NB4 (cell line): ENCODE data around the gene RBM6.

ENCODE experiments used
- DNase-seq: peaks from one replicate; pipeline ENCODE4 v3.0.0; 2010; ENCODE audit warnings: low read depth
- H3K4me3 ChIP-seq: one replicate; pipeline ENCODE4 v1.5.1; 2011; ENCODE audit warnings: mild to moderate bottlenecking, low read depth, low read length, moderate library complexity
- MYC ChIP-seq: IDR thresholded peaks from 2 replicates; pipeline ENCODE4 v1.6.1; 2011; ENCODE audit warnings: low read depth, low read length
- POLR2A ChIP-seq: IDR thresholded peaks from 2 replicates; pipeline ENCODE4 v1.6.1; 2011; ENCODE audit warnings: mild to moderate bottlenecking; ENCODE audit not compliant: insufficient read length; ENCODE audit errors: extremely low read depth
- TF ChIP-seq, protein P1 (sequence below): IDR thresholded peaks from 2 replicates; pipeline ENCODE4 v1.6.1; 2011; ENCODE audit warnings: low read depth, low read length
- TF ChIP-seq, protein P2 (sequence below): IDR thresholded peaks from one replicate; pipeline ENCODE4 v1.5.1; 2012; ENCODE audit warnings: low read depth, low read length

The RBM6 gene

DNA sequence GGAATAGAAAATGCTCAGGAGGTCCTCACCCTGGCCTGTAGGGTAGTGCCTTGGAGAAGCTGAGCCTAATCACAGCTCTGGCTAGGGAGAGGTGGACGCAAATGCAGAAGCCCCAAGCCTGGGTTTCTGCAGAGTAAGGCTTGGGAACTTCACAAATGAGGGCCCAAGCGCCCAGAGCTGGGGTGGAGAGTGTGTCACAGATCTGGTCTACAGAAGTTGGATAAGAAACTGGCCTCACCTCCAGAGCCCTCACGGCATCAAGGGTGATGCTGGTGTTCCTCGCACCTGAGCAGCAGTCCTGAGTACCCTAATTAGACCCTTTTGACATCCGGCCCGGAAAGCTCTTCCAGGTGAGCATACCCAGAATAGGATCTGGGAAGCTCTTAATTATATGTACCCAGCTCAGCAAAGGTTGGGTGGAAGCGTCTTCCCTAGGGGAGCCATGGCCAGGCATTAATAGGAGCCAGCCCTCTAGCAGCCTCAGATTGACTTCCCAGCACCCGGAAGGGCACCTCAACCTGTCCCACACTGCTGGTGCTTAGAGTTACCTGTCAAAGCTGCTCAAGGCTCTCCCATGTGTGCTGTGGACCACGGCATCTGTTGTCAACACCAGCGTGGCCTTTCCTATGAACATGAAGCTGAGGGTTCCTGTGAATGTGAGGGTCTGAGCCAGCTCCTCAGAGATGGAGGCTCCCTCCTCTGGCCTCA, 180.6 kb downstream of the RBM6 start:
- no peak for DNase-seq
- no peak for TF ChIP-seq MYC
- TF ChIP-seq, protein P1, sequence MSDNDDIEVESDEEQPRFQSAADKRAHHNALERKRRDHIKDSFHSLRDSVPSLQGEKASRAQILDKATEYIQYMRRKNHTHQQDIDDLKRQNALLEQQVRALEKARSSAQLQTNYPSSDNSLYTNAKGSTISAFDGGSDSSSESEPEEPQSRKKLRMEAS, result no peak
- TF ChIP-seq, protein P2, sequence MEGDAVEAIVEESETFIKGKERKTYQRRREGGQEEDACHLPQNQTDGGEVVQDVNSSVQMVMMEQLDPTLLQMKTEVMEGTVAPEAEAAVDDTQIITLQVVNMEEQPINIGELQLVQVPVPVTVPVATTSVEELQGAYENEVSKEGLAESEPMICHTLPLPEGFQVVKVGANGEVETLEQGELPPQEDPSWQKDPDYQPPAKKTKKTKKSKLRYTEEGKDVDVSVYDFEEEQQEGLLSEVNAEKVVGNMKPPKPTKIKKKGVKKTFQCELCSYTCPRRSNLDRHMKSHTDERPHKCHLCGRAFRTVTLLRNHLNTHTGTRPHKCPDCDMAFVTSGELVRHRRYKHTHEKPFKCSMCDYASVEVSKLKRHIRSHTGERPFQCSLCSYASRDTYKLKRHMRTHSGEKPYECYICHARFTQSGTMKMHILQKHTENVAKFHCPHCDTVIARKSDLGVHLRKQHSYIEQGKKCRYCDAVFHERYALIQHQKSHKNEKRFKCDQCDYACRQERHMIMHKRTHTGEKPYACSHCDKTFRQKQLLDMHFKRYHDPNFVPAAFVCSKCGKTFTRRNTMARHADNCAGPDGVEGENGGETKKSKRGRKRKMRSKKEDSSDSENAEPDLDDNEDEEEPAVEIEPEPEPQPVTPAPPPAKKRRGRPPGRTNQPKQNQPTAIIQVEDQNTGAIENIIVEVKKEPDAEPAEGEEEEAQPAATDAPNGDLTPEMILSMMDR, result no peak
- TF ChIP-seq POLR2A, result no peak

DNA sequence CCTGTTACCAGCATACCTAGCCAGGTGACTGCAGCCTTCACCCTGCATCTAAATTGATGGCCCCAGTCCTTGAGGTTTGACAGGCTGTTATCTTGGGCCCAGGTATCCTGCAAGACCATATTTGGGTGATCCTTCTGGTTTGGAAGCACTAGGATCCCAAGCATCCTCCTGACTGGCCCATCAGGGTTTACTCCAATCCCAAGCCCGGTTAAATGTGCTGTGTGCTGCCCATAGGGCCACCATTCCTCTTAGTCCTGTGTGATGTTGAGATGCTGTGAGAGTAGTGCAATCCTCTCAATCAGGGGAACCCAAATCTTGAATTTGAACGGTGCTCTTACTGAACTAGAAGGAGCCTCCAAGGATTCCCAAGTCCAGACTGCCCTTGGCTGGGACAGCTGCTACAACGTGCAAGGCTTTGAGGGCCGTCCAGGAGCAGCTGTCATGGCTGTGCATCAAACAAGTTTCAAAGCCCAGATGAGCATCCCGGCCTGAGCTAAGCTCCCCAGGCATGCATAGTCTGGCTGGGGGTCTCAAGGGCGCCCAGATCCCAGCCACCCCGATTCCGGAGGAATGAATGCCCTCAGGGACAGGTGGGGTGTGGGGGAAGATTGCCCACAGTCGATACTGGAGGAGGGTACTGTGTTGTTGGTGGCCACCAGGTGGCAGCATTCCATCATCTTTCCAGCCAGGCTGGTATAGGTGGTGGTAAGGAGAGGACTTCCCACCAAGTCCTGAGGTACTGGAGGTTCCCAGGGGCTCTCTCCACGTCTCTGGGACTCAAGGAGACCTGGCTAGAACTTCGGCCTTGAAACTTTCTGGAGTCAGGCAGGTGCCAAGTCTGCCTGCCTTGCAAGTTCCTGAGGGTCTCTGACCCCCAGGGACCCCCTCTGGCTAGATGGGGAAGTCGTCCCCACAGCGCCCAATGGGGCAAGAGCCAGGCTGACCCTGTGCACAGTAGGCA, 181.4 kb downstream of the RBM6 start:
- TF ChIP-seq, protein P2, result peak; percentile 75
- TF ChIP-seq MYC, result no peak
- TF ChIP-seq POLR2A, result peak; percentile 11
- TF ChIP-seq, protein P1, result no peak
- H3K4me3 ChIP-seq, result no peak overlapping the region
- DNase-seq, result peak; percentile 81

More for the DNA sequence above, 180.6 kb downstream of the RBM6 start:
- H3K4me3 ChIP-seq, result no peak overlapping the region

DNA sequence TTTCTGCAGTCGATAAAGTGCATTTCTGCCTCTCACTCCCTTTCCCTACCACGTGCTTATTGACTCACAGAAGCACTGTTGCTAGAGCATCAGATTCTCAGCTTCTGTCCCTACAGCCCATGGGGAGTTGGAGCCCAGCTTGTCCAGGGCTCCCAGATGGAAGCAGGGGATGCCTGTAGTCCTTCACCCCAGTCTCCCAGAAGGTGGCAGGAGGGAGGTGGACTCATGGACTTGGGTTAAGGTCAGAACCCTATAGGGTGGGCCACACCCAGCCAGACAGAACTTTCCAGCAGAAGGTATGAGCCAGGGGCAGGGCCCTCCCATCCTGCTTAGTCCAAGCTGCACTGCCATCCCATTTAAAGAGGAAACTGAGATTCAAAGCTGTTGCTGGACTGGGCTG, 182.1 kb downstream of the RBM6 start:
- TF ChIP-seq MYC, result no peak
- TF ChIP-seq POLR2A, result peak; percentile 7
- DNase-seq, result no peak
- H3K4me3 ChIP-seq, result no peak overlapping the region

- TF ChIP-seq MYC (no peak), POLR2A (no peak)
- TF ChIP-seq, protein P1, result no peak
- TF ChIP-seq, protein P2, result no peak
These were observed 182.9 kb downstream of the RBM6 start for GRCh38 chr3:50122661-50123391.

DNA sequence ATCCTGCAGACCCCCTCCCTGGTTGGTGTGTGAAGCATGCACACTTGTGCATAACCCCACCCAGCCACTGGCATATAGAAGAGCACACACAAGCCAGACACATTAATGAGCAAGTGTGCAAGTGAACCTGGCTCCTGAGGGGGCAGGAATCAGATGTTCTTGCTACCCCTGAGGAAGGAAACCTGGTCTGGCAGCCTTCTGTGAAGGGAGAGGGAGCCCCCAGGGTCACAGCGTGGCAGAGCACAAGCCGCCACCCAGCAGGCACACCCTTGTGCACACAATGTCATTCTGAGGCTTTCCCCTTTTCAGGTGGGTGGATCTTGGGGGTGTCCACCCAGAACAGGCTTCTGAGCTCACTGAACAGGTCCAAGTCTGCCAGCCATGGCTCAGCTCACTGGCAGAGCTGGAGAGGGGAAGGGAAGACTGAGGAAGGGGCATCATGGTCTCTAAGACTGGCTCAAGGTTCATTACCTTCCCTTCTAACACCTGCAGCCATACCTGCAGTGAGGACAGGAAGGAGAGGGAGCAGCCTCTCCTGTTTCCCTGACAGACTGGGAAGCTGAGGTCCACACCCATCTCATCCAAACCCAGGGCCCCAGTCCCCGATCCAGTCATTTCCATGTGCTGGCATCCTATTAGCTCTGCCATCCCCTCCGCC, 183.6 kb downstream of the RBM6 start:
- DNase-seq, result no peak
- H3K4me3 ChIP-seq, result no peak overlapping the region
- TF ChIP-seq MYC (no peak), POLR2A (no peak)
- TF ChIP-seq, protein P1, result no peak
- TF ChIP-seq, protein P2, result no peak

More at GRCh38 chr3:50122661-50123391, 182.9 kb downstream of the RBM6 start:
- no peak for DNase-seq
- no peak overlapping the region for H3K4me3 ChIP-seq
